NCI-H526 treated with DMSO at 0.1 percent for 48 hours (cell line): ENCODE measurements around the gene UBE2F.
"Not testable (repeated sequence)": the region's sequence is repeated elsewhere in the genome, so short reads cannot be mapped to it uniquely, and the experiment has no call there.

ENCODE experiments used
- DNase-seq: peaks from one replicate; lab custom pipeline; 2025; lab: John Stamatoyannopoulos, UW

Gene UBE2F

DNA sequence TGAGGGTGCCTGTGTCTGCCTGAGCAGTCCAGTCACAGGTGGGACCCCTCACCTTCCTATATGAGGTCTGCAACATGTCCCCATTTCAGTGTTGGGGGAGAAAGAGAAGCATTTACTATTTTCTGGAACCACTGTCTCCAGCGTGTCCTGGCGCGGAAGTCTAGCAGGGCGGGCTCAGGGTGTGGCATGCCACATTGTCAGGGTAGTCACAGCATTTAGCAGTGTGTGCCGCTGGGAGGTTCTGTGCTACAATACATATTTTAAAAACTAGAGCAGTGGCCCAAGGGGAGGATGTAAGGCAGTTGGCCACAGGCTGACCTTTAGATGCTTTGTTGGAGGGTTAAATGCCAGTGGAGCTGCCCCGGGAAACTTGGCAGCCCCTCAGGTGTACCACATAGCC is 12.5 kb downstream of the UBE2F start:
- DNase-seq, result no peak

GRCh38 chr2:237980087-237980486 is 13.3 kb downstream of the UBE2F start:
- DNase-seq, result no peak

GRCh38 chr2:237980751-237981150 is 13.9 kb downstream of the UBE2F start:
- DNase-seq, result no peak

DNA sequence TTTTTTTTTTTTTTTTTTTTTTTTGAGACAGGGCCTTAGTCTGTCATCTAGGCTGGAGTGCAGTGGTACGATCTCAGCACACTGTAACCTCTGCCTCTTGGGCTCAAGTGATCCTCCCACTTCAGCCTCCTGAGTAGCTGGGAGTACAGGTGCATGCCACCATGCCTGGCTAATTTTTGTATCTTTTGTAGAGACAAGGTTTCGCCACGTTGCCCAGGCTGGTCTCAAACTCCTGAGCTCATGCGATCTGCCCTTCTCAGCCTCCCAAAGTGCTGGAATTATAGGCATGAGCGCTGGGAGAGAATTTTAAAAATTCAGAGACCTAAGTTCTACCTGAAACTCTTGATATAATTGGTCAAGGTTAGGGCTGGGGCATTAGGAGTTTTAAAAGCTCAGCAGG is 14.8 kb downstream of the UBE2F start:
- not testable (repeated sequence) for DNase-seq

DNA sequence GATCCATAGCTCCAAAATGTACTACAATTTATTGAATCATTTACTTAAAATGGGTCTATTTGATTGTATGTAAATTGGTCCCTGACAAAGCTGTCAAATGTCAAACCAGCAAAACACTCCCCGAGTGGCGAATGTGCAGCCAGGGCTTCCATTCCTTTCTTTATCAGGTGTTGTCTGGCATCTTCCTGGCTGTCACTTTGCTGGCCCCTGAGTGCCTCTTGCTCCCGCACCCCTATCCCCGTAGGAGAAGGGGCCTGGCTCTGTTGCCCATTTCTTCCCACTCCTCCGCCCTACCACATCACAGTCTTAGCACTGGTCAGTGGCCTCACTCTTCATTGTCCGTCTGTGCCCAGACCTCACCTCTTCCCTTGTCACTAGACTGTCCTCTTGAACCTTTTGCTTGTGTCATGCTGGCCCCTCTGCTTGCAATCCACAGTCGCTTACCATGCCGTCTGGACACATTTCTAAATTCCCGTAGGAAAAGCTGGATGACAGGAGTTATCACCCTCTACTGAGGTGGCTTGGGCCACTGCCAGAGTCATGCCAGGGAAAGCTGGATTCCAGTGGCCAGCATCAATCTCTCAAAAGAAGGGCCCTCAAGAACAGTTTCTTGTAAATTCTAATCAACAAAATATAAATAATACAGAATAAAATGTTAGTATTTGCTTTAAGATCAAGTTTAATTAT is 15.4 kb downstream of the UBE2F start:
- DNase-seq, result no peak

- no peak for DNase-seq
Measured at GRCh38 chr2:237983922-237984321, 17.1 kb downstream of the UBE2F start.

DNA sequence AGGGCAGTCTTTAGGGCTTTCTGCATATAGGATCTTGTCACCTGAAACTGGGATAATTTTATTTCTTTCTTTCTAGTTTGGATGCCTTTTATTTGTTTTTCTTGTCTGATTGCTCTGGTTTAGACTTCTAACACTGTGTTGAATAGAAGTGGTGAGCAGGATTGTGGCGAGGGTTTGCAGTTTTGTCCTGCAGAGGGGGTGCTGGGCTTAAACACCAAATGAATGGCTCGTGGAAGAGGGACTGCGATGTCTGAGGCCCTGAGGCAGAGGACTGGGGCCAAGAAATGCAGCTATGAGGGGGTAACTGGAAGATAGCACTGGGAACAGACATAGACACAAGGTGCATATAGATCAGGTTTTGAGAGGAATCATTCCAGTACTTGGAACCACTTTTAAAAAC is 20.5 kb downstream of the UBE2F start:
- DNase-seq, result no peak

DNA sequence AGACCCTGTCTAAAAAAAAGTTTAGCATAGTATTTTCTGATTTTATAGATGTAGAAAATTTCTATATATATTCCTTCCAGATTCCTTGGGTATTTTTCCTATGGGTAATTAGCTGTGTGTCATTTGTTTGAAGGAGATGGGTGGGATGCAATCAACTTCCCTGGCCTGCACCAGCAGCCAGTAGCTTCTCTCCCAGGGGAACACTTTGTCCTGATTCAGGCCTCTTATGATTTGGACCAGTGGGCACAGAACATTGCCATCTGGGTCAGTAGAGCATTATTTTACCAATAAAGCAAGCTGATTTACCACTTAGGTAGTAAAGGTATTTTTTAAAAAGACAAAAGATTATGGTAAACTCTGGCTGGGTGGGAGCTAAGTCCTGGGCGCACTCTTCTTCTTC is 26.9 kb downstream of the UBE2F start:
- DNase-seq, result no peak

DNA sequence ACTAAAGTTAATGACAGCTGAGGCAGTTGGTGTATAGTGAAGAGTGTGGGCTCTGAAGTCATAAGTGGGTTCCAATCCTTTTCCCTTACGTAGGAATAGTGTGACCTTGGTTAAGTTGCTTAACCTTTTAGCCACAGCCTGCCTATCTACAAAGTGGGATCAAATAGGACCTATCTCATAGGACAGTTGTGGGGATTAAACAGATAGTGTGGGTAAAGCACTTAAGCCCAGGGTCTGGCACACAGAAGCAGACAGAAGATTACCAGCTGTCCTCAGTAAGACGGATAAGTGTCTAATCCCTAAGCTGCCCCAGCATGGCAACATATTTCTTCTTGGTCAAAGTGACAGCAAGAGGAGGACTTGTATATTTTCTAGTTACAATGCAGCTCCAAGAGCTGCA is 28.2 kb downstream of the UBE2F start:
- DNase-seq, result no peak

- DNase-seq, result no peak
Measured at GRCh38 chr2:237996021-237996593, 29.3 kb downstream of the UBE2F start.

DNA sequence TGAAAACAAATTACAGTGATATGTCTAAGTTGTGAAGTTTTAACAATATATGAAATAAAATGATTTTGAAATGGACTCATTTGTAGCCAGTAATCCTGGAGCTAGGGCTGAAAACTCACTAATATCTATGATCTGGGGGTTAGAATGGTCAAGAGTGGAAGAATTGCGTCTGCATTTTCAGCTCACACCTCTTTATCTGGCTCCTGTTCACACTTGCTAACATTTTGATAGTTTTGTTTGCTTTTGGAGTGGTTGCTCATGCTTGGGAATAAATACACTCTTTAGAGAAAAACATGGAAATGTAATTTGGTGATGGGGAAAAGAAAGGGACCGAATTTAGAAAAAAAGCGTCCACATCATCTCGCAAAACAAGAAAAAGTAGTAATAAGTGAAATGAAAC is 30.7 kb downstream of the UBE2F start:
- no peak for DNase-seq

- no peak for DNase-seq
Measured at GRCh38 chr2:237998530-237998929, 31.7 kb downstream of the UBE2F start.

DNA sequence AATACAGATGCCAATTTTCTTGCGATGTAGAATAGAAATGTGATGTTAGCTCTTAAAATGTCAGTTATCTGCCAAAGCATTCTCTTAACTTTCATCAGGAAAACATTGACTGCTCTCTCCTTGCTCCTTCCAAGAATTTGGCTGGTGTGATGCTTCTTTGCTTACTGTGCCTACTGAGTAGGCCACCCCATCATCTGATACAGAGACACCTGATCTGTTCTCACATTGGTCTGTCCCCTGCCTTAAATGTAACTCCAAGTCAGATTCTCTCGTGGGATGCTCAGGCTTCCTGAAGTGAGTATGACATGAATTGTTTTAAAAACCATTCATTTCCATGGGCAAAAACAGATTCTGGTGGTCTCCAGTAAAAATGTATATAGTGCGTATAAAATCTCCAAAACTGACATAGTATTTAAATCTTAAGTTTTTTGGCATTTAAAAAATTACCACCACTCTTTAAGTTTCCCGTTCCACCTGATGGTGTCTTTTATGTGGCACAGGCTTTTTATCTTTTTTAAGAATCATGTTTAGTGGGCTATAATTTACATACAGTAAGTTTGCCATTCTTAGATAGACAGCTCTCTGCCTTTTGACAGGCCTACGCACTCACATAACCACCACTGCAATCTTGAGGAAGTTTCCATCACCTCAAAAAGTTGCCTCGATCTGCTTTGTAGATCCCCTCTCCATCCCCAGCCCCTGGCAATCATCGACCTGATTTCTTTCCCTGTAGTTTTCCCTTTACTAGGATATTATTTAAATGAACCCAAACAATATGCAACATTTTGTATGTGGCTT is 36.6 kb downstream of the UBE2F start:
- no peak for DNase-seq

GRCh38 chr2:238004077-238004830 is 37.4 kb downstream of the UBE2F start:
- DNase-seq, result no peak

DNA sequence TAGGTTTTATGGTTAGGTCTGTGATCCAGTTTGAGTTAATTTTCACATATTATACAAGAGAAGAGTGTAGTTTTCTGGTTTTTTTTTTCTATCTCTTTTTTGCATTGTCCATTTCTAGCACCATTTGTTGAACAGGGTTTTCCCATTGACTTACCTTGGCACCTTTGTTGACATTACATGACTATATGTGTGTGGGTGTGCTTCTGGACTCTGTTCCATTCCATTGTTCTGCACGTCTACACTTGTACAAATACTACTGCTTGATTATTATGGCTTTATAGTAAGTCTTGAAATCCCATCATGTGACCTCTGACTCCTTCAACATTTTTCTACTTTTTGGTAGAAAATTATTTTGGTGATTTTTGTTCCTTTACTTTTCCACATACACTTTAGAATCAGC is 38.7 kb downstream of the UBE2F start:
- DNase-seq, result no peak

DNA sequence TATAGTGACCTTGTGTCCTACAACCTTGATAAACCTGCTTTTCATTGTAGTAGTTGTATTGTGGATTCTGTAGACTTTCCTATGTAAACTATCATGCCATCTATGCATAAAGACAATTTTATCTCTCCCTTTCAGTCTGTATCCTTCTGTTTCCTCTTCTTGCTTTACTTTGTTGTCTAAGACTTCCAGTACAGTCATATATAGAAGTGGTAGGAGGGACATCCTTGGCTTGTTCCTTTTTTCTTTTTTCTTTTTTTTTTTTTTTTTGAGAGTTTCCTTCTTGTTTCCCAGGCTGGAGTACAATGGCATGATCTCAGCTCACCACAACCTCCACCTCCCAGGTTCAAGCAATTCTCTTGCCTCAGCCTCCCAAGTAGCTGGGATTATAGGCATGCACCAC is 39.7 kb downstream of the UBE2F start:
- no peak for DNase-seq

GRCh38 chr2:238007924-238008323 is 41.1 kb downstream of the UBE2F start:
- DNase-seq, result no peak

DNA sequence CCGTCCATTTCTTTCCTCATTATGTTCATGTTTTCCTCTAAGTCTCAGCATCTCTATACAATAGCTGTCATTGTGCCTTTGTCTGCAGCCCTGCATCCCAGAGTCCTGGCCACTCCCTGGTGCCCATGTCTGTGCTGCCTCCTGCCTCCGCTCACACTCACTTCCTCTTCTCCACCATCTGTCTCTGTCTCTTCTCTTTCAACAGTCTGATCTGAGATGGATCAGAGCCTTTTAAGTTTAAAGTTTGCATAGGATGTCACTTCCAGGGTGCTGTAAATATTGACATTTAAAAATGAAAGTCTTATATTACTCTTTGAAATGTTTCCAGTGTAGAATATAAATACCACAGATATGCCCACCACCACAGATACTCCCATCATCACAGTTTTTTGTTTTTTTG is 42.7 kb downstream of the UBE2F start:
- DNase-seq, result no peak

DNA sequence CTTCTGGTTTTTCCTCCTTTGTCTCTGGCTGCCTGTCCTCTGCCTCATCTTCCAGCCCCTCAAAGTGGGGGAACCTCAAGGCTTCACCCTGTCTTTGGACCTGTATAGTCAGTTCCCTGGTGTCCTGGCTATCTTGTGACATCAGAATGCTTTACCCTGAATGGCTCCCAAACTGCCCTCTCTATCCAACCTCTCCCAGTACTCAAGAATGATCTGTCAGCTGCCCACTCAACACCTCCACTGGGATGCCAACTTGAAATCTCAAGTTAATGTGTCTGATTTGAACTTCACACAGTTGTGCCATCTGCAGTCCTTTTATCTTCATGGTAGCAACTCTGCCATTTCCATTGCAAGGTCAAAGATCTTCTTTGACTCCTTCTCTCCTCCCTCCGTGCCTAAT is 43.8 kb downstream of the UBE2F start:
- no peak for DNase-seq

GRCh38 chr2:238013806-238014205 is 47.0 kb downstream of the UBE2F start:
- DNase-seq, result no peak

GRCh38 chr2:238015705-238016104 is 48.9 kb downstream of the UBE2F start:
- DNase-seq, result no peak

GRCh38 chr2:238016526-238016925 is 49.7 kb downstream of the UBE2F start:
- no peak for DNase-seq

GRCh38 chr2:238019962-238020361 is 53.1 kb downstream of the UBE2F start:
- DNase-seq, result no peak
